Memory B cell (primary cell): ENCODE data around the gene SLC2A4.

Source experiments
- ATAC-seq: fragments of 150-1000 bp; cut with Tn5 transposase; 2 replicates; pipeline ENCODE4 v1.10.0; 2021; ENCODE audit warnings: low read depth, mild to moderate bottlenecking, moderate library complexity
- DNase-seq, 2 donors: peaks; one replicate each; pipeline ENCODE4 v3.0.0; 2022; ENCODE audit warnings: low spot score in 2 of 2
- H3K27ac Mint-ChIP-seq: one replicate; pipeline ENCODE4 v1.8.0; 2022; ENCODE audit warnings: mild to moderate bottlenecking, moderate library complexity, mixed read lengths
- H3K27me3 Mint-ChIP-seq: one replicate; pipeline ENCODE4 v1.8.0; 2022; ENCODE audit warnings: mixed read lengths
- H3K36me3 Mint-ChIP-seq: one replicate; pipeline ENCODE4 v1.8.0; 2022; ENCODE audit warnings: mild to moderate bottlenecking, mixed read lengths
- H3K4me1 Mint-ChIP-seq: one replicate; pipeline ENCODE4 v1.8.0; 2022; ENCODE audit warnings: mixed read lengths
- H3K4me3 Mint-ChIP-seq: one replicate; pipeline ENCODE4 v1.8.0; 2022; ENCODE audit warnings: mild to moderate bottlenecking, moderate library complexity, mixed read lengths
- H3K9me3 Mint-ChIP-seq: one replicate; pipeline ENCODE4 v1.8.0; 2022; ENCODE audit warnings: mixed read lengths

The SLC2A4 gene

DNA sequence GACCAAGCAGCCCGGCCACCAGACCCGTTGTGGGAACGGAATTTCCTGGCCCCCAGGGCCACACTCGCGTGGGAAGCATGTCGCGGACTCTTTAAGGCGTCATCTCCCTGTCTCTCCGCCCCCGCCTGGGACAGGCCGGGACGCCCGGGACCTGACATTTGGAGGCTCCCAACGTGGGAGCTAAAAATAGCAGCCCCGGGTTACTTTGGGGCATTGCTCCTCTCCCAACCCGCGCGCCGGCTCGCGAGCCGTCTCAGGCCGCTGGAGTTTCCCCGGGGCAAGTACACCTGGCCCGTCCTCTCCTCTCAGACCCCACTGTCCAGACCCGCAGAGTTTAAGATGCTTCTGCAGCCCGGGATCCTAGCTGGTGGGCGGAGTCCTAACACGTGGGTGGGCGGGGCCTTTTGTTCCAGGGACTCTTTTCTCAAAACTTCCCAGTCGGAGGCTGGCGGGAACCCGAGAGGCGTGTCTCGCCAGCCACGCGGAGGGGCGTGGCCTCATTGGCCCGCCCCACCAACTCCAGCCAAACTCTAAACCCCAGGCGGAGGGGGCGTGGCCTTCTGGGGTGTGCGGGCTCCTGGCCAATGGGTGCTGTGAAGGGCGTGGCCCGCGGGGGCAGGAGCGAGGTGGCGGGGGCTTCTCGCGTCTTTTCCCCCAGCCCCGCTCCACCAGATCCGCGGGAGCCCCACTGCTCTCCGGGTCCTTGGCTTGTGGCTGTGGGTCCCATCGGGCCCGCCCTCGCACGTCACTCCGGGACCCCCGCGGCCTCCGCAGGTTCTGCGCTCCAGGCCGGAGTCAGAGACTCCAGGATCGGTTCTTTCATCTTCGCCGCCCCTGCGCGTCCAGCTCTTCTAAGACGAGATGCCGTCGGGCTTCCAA lies at the start of gene SLC2A4:
Gene SLC2A4 (plus strand): TSS at position 645 of the 879 bp plus-strand sequence. CDS start 217 bp downstream, at position 862.
- peak; percentile 65 for ATAC-seq
- no peaks in the 10 kb centered on the region for H3K36me3 Mint-ChIP-seq
- peak within 1 kb of the TSS; percentile 85 for H3K4me3 Mint-ChIP-seq
- H3K9me3 Mint-ChIP-seq: no peaks in the 10 kb centered on the region
- peak; percentile 53 to 68 for DNase-seq
- no peak within 1 kb of the TSS for H3K27ac Mint-ChIP-seq
- peaks cover 15% of the 10 kb centered on the region for H3K27me3 Mint-ChIP-seq
- peaks cover 17% of the 10 kb centered on the region for H3K4me1 Mint-ChIP-seq

DNA sequence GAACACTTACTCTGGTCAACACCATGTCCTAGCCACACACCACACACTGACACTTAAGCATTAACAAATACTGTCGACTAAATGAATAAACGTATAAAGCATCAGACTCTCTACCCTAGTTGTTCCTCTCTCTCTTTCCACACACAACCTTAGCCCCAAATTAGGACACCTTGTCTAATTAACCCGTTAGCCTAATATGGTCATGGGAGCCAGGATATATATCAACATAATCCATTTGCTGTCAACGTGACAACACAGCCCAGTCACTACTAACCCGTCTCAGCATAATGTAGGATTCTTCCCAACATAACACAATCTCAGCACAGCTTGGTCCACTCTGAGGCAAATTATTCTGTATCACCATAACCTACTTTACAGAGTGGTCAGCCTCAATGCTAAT lies 49.4 kb upstream of the SLC2A4 start:
- peaks cover 23% of the 10 kb centered on the region for H3K36me3 Mint-ChIP-seq
- H3K27me3 Mint-ChIP-seq: no peaks in the 10 kb centered on the region
- H3K4me1 Mint-ChIP-seq: peaks cover 33% of the 10 kb centered on the region
- ATAC-seq: no peak
- no peak overlapping the region for H3K4me3 Mint-ChIP-seq
- DNase-seq: no peak
- no peaks in the 10 kb centered on the region for H3K9me3 Mint-ChIP-seq
- H3K27ac Mint-ChIP-seq: no peak overlapping the region

DNA sequence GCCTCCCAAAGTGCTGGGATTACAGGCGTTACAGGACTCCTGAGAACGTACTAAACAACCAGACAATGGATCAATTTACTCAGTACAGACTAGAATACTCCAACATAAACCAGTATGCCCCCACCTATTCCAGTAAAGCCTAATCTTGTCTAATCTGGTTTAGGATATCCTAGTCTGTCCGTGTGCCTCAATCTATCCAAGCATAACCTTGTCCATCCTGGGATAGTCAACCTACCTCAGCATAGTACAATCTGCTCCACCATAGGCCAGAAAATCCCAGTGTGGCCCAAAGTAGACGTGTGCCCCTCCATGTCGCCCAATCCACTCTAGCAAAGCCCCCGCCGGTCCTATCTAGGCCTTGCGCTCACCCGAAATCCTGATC lies 47.8 kb upstream of the SLC2A4 start:
- peaks cover 35% of the 10 kb centered on the region for H3K4me1 Mint-ChIP-seq
- ATAC-seq (no peak), DNase-seq (no peak)
- H3K27me3 Mint-ChIP-seq: no peaks in the 10 kb centered on the region
- H3K4me3 Mint-ChIP-seq: peak overlapping the region; percentile 86
- H3K36me3 Mint-ChIP-seq: peaks cover 19% of the 10 kb centered on the region
- H3K27ac Mint-ChIP-seq: peak overlapping the region; percentile 89
- H3K9me3 Mint-ChIP-seq: no peaks in the 10 kb centered on the region

DNA sequence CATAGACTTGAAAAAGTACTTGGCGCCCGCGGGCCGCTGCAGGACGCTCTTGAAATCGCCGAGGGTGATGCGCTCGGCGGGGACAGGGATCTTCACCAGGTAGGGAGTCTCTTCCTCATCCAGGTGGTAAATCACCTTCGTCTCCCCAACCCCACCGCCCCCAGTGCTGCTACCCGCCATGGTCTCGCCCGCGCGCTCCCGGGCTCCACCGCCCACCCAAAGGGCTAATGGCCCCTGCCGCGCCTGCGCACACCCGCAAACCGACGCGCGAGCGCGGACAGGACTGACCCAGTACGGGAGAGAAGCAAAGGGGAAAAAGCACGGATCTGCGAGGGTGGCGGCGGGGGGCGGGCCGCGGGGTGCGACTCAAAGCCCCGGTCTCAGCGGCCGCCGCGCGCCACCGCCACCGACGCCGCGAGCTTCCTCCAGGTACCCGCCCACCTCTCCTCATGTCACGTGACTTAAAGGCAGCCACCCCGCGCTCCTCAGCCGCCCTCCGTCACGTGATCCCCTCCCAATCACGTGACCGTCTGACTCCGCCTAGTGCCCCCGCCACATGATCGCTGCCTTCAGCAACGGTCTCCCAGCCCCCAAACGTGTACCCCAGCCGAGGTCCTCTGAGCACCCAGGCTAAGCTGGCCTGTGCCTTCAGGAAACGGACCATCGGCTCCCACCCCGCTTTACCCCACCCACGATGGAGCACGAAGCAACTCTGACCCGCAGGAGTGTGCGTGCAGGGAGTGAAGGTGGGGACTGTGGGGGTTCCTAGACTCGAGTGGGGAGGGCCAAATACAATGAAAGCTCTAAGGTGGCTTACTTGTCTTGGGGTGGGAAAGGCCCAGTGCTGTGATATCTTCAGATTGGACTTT lies 47.2 kb upstream of the SLC2A4 start, which contains the start of gene DVL2:
Gene DVL2 (minus strand): TSS at position 435 of the 869 bp plus-strand sequence. CDS start 255 bp downstream, at position 180.
- Mint-ChIP-seq H3K4me3 (peak within 1 kb of the TSS; percentile 86), H3K36me3 (peaks cover 17% of the 10 kb centered on the region), H3K27ac (peak within 1 kb of the TSS; percentile 89), H3K4me1 (peaks cover 35% of the 10 kb centered on the region), H3K9me3 (no peaks in the 10 kb centered on the region), H3K27me3 (no peaks in the 10 kb centered on the region)
- ATAC-seq (peak; percentile 67), DNase-seq (peak; percentile 88 to 93)

DNA sequence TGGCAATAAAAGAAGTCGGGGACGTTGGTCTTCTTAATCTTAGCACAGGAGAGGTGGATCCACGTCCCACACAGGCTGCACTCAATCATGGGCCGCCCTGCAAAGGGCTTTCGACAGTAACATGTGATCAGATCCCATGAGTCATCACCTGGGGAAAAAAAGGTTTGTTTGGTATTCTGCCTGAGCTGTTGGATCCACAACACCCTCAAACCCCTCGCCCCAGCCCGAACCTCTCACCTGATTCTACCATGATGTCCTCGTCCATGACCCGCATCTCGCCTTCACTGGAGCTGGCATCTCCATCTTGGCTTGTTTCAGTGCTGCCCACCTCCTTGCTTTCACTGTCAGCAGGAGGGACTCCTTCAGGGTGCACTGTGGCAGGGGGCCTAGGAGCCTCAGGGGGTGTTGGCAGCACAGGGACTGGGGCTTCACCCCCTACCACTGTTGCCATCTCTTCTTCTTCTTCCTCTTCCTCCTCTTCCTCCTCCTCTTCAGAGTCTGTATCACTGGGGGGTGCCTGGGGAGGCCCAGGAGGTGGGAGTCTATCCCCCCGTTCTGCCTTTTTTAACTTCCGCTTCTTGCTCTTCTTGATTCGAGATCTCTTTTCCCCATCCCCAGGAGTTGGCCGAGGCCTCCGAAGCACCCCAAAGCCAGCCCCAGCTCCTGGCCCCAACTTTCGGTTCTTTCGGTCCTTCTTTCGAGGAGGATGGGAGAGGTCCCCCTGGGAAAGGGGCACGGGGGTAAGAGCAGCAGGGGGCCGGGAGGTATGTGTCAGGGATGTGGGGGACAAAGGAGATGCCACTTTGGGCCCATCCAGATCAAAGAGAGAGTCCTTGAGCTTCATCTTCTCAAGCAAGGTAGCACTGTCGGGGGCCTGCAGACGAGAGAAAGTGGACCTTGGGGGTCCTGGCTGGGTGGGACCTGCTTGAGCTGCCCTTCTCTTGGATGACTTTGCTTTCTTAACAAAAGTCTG lies 45.5 kb upstream of the SLC2A4 start:
- DNase-seq (no peak), ATAC-seq (no peak)
- H3K27ac Mint-ChIP-seq: peak overlapping the region; percentile 25
- H3K4me3 Mint-ChIP-seq: peak overlapping the region; percentile 15
- peaks cover 19% of the 10 kb centered on the region for H3K36me3 Mint-ChIP-seq
- no peaks in the 10 kb centered on the region for H3K9me3 Mint-ChIP-seq
- no peaks in the 10 kb centered on the region for H3K27me3 Mint-ChIP-seq
- H3K4me1 Mint-ChIP-seq: peaks cover 47% of the 10 kb centered on the region

DNA sequence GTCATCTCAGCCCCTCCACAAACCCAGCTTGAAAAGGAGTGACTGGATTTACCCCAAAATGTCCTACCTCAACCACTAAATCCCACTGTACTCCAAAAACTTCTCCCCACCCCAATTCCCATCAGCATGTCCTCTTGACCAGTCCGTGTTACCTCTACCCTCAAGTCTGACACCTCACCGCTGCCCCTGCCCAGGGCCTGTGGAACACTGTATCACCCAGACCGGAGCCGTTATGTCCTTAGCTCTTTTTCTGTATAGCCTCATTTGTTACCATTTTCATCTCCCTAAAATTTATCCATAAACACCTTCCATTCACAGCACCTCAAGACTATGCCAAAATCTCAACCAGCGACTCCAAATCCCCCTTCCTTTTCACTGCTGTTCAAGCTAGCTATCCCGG lies 44.7 kb upstream of the SLC2A4 start:
- ATAC-seq (no peak), DNase-seq (no peak)
- no peak overlapping the region for H3K4me3 Mint-ChIP-seq
- peak overlapping the region; percentile 100 for H3K27ac Mint-ChIP-seq
- peaks cover 56% of the 10 kb centered on the region for H3K4me1 Mint-ChIP-seq
- H3K27me3 Mint-ChIP-seq: no peaks in the 10 kb centered on the region
- no peaks in the 10 kb centered on the region for H3K9me3 Mint-ChIP-seq
- peaks cover 23% of the 10 kb centered on the region for H3K36me3 Mint-ChIP-seq

DNA sequence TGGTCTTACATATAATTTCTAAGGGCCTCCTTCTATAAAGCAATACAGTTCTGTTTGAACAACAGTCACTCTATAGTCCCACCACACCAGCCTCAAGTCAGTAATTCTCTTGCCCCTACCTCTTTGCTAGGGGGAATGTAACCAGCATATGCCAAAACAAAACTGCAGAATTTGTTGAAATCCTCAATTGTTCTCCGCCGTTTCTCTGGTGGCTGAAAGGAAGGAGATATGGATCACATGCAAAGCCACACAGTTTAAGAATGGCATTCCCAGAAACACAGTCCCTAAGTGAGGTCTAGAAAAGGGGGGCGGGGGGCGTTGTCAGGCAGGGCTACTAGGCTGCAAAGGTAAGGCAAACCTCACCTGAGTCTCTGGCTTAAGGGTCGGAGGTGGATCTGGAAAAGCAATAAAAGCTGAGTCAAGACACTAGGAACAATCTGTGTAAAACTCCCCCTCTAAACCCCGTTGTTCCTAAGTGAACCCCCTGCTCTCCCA lies 44.2 kb upstream of the SLC2A4 start:
- Mint-ChIP-seq H3K4me1 (peaks cover 54% of the 10 kb centered on the region), H3K36me3 (peaks cover 24% of the 10 kb centered on the region), H3K9me3 (no peaks in the 10 kb centered on the region), H3K27ac (peak overlapping the region; percentile 100), H3K4me3 (peak overlapping the region; percentile 100), H3K27me3 (no peaks in the 10 kb centered on the region)
- DNase-seq: no peak
- ATAC-seq: no peak

DNA sequence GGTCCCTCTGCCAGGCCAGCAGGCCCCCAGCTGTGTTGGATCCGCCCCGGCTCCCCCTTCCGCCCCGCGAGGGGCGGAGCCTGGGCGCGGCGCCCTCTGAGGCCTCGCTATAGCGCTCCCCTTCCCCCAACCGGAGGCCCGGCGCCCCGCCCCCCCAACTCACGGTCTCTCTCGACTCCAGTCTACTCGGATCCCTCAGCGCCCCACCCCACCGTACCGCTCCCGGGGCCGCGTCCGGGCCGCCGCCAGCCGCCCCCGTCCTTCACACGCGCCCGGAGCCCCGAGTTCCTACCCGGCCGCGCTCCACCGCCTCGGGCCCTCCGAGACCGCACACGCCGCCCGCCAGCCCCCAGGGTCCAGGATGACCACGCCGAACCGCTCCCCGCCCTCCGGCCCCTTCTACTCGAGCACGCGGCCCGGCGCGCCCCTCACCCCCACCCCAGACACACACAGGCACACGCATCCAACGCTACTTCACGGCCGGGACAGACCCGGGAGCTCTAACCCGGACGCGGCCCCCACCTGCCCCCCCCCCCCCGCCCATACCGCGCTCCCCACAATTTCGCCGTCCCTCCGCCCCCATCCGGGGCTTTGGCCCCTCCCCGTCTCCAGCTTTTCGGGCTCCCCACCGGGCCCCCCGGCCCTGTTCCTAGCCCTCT lies 43.6 kb upstream of the SLC2A4 start:
- ATAC-seq (peak; percentile 31), DNase-seq (peak; percentile 67 to 68)
- peak overlapping the region; percentile 100 for H3K4me3 Mint-ChIP-seq
- H3K4me1 Mint-ChIP-seq: peaks cover 54% of the 10 kb centered on the region
- peaks cover 24% of the 10 kb centered on the region for H3K36me3 Mint-ChIP-seq
- H3K27me3 Mint-ChIP-seq: no peaks in the 10 kb centered on the region
- peak overlapping the region; percentile 100 for H3K27ac Mint-ChIP-seq
- no peaks in the 10 kb centered on the region for H3K9me3 Mint-ChIP-seq

DNA sequence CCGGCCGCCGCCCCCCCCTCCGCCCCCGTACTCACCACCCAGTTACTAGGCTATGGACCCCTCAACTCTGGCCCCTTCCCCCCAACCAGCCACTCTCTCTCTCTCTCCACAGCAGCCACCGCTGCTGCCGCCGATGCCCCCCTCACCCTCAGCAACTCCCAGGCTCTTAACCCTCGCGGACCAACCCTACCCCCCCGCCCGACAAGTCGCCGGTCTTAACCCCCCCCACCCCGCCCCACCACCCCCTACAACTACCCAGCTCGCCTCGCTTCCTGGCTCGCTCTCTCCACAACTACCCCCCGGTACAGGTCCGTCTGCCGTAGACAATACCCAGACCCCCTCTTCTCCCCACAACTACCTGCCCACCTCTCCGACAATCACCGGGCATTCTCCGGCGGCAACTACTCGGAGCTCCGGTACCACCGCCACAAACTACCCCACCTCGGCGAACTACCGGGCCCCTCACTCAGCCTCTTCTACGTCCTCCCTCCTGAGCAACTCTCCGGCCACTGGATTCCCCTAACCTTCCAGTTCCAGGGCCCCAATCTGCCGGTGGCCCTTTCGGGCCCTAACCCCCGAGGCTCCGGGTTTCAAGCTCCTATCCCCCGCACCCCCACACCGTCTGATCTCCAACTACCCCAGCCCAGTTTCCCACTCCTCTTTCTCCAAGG lies 43.0 kb upstream of the SLC2A4 start:
- H3K27ac Mint-ChIP-seq: peak overlapping the region; percentile 100
- no peak for DNase-seq
- no peak for ATAC-seq
- H3K36me3 Mint-ChIP-seq: peaks cover 23% of the 10 kb centered on the region
- H3K4me3 Mint-ChIP-seq: peak overlapping the region; percentile 100
- no peaks in the 10 kb centered on the region for H3K27me3 Mint-ChIP-seq
- H3K4me1 Mint-ChIP-seq: peaks cover 53% of the 10 kb centered on the region
- H3K9me3 Mint-ChIP-seq: no peaks in the 10 kb centered on the region

DNA sequence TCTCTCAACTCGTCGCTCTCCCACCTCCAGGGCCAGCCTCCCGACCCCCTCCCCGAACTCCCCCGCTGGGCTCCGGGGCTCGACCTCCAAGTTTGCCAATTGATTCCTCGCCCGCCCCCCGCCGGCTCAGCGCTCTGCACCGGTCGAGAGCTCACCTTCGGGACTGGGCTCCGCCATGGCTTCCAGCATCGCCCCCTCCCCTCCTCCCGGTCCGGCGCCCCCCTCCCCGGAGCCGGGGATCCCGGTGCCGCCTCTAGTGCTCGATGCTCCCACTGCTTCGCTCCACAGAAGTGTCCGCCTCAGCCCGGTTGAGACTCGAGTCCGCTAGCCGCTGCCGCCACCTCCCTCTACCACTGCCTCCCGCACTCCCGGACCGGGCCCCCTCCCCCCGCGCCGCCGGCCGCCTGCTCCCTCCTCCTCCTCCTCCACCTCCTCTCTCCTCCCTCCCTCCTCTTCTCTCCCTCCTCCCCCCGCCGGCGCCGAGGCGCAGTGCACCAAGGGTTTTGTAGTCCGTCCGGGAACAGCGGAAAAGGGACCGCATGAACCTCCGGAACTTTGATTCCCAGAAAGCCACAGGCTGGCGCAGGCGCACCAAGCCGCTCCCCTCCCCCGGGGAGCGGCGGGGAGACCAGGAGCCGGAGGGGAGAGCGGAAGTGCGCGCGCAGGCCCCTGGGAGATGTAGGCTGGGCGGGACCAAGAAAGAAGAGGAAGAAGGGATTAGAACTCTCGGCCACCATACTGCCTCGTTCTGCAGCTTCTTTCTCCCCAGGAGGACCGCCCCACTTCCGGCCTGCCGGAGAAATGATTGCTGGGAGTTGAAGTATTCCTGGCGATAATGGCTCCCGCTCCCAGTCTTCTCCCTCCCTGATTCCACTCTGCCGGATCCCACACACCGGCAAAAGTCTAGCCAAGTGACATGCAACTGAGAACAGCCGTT lies 42.2 kb upstream of the SLC2A4 start, which contains the start of gene PHF23:
Gene PHF23 (minus strand): TSS at position 367 of the 937 bp plus-strand sequence. CDS start 178 bp downstream, at position 189.
- peak within 1 kb of the TSS; percentile 100 for H3K4me3 Mint-ChIP-seq
- peak within 1 kb of the TSS; percentile 100 for H3K27ac Mint-ChIP-seq
- DNase-seq (peak; percentile 80 to 87), ATAC-seq (peak; percentile 60)
- peaks cover 23% of the 10 kb centered on the region for H3K36me3 Mint-ChIP-seq
- no peaks in the 10 kb centered on the region for H3K9me3 Mint-ChIP-seq
- H3K4me1 Mint-ChIP-seq: peaks cover 49% of the 10 kb centered on the region
- H3K27me3 Mint-ChIP-seq: no peaks in the 10 kb centered on the region

DNA sequence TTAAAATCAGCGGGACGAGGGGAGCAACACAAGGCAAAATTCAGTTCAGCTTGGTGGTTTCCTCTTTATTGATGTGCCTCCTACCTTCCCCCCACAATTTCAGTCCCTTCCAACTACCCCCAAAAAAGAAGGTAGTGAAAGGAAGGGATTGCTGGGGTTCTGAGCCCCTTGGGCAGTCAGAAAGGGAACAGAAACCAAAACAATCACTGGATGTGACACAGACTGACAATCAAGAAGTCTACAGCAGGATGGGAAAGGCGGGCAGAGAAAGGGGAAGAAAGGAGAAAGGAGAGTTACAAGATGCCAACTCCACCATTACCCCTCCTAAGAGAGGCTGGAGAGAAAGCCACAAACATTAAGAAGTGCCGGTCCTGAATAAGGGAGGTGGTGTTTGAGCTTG lies 41.1 kb upstream of the SLC2A4 start:
- H3K27ac Mint-ChIP-seq: peak overlapping the region; percentile 100

More for the DNA sequence above, 41.1 kb upstream of the SLC2A4 start:
- ATAC-seq (no peak), DNase-seq (no peak)
- H3K9me3 Mint-ChIP-seq: no peaks in the 10 kb centered on the region
- peaks cover 22% of the 10 kb centered on the region for H3K36me3 Mint-ChIP-seq
- peaks cover 42% of the 10 kb centered on the region for H3K4me1 Mint-ChIP-seq
- H3K4me3 Mint-ChIP-seq: peak overlapping the region; percentile 100
- no peaks in the 10 kb centered on the region for H3K27me3 Mint-ChIP-seq
